CD14-positive monocyte (primary cell): Measurements from ENCODE around the gene CDC42BPG. TPM values are rescaled to one million over a fixed set of nuclear protein-coding genes. Genes with fewer than 3 reads are reported as not detected.

Experiments used
- DNase-seq, 3 donors: peaks; one replicate each; pipeline ENCODE4 v3.0.0-alpha.2; 2011 to 2022
- H2AFZ ChIP-seq: 2 replicates; pipeline ENCODE4 v1.6.0; 2012; ENCODE audit warnings: mild to moderate bottlenecking, low read depth, low read length, inconsistent platforms; ENCODE audit not compliant: insufficient read depth, poor library complexity, severe bottlenecking
- H3K27ac ChIP-seq, 2 donors: 1 replicate in 1 of 2; 2 replicates in 1 of 2; pipeline ENCODE4 v1.5.1; 2012 to 2013; ENCODE audit warnings: low read length in 2 of 2, control low read depth in 1 of 2, inconsistent platforms in 1 of 2, low read depth in 1 of 2, mild to moderate bottlenecking in 1 of 2
- H3K27me3 ChIP-seq, 2 donors: one replicate each; pipeline versions ENCODE4 v1.6.0 to v1.6.1; 2011 to 2013; ENCODE audit warnings: low read length in 2 of 2; ENCODE audit not compliant: control insufficient read depth in 2 of 2, insufficient read depth in 2 of 2
- H3K36me3 ChIP-seq, 2 donors: replicated peaks in 1 of 2; 1 replicate in 1 of 2; 2 replicates in 1 of 2; pipeline versions ENCODE4 v1.5.1 to v1.6.1; 2012 to 2013; ENCODE audit warnings: low read length in 2 of 2, control low read depth in 1 of 2, inconsistent platforms in 1 of 2, mild to moderate bottlenecking in 1 of 2; ENCODE audit not compliant: insufficient read depth in 2 of 2, control insufficient read depth in 1 of 2
- H3K4me1 ChIP-seq, 2 donors: 1 replicate in 1 of 2; 2 replicates in 1 of 2; pipeline versions ENCODE4 v1.5.1 to v1.6.1; 2012 to 2013; ENCODE audit warnings: low read length in 2 of 2, control low read depth in 1 of 2, inconsistent platforms in 1 of 2, mild to moderate bottlenecking in 1 of 2, moderate library complexity in 1 of 2; ENCODE audit not compliant: insufficient read depth in 2 of 2, control insufficient read depth in 1 of 2
- H3K4me2 ChIP-seq: replicated peaks from 2 replicates; pipeline ENCODE3; 2012; ENCODE audit warnings: low read length, moderate library complexity, mild to moderate bottlenecking; ENCODE audit not compliant: poor library complexity, severe bottlenecking; ENCODE audit errors: extremely low read depth
- H3K4me3 ChIP-seq, 3 experiments: fragments of 200-600 bp in 1 of 3; sonication (generic) in 1 of 3; replicated peaks in 1 of 3; 1 replicate in 2 of 3; 2 replicates in 1 of 3; pipeline ENCODE4 v1.5.1; 2011 to 2013; ENCODE audit warnings: low read length in 3 of 3, mild to moderate bottlenecking in 3 of 3, control low read depth in 2 of 3, low read depth in 2 of 3, inconsistent platforms in 1 of 3, moderate library complexity in 1 of 3
- H3K79me2 ChIP-seq: 2 replicates; pipeline ENCODE4 v1.6.0; 2012; ENCODE audit warnings: mild to moderate bottlenecking, control low read depth, inconsistent platforms, low read length, moderate library complexity; ENCODE audit not compliant: insufficient read depth
- H3K9ac ChIP-seq: 2 replicates; pipeline ENCODE4 v1.6.0; 2017; ENCODE audit warnings: low read length, mild to moderate bottlenecking; ENCODE audit not compliant: insufficient read depth, poor library complexity, severe bottlenecking
- H3K9me3 ChIP-seq, 2 donors: replicated peaks in 1 of 2; 1 replicate in 1 of 2; 2 replicates in 1 of 2; pipeline versions ENCODE4 v1.5.1 to v1.6.1; 2012 to 2013; ENCODE audit warnings: low read length in 2 of 2, control low read depth in 1 of 2; ENCODE audit not compliant: control insufficient read depth in 1 of 2, insufficient read depth in 1 of 2
- H4K20me1 ChIP-seq: 2 replicates; pipeline ENCODE4 v1.6.0; 2012; ENCODE audit warnings: mild to moderate bottlenecking, low read length, control low read depth, moderate library complexity; ENCODE audit not compliant: insufficient read depth
- H3K27ac Mint-ChIP-seq, 7 donors: one replicate each; pipeline ENCODE4 v1.8.0; 2020; ENCODE audit warnings: mild to moderate bottlenecking in 7 of 7, mixed read lengths in 7 of 7, moderate library complexity in 6 of 7, inconsistent platforms in 2 of 7
- H3K27me3 Mint-ChIP-seq, 3 donors: one replicate each; pipeline ENCODE4 v1.8.0; 2021 to 2022; ENCODE audit warnings: low read depth in 3 of 3, mild to moderate bottlenecking in 3 of 3, mixed read lengths in 3 of 3, moderate library complexity in 3 of 3, inconsistent platforms in 1 of 3
- H3K36me3 Mint-ChIP-seq, 2 donors: one replicate each; pipeline ENCODE4 v1.8.0; 2020; ENCODE audit warnings: mixed read lengths in 2 of 2, inconsistent platforms in 1 of 2, mild to moderate bottlenecking in 1 of 2
- H3K4me1 Mint-ChIP-seq: one replicate; pipeline ENCODE4 v1.8.0; 2020; ENCODE audit warnings: mild to moderate bottlenecking, mixed read lengths
- H3K4me3 Mint-ChIP-seq, 2 donors: one replicate each; pipeline ENCODE4 v1.8.0; 2020; ENCODE audit warnings: mild to moderate bottlenecking in 2 of 2, mixed read lengths in 2 of 2, moderate library complexity in 1 of 2
- H3K9me3 Mint-ChIP-seq, 7 donors: one replicate each; pipeline ENCODE4 v1.8.0; 2020 to 2022; ENCODE audit warnings: mixed read lengths in 7 of 7, mild to moderate bottlenecking in 6 of 7, moderate library complexity in 6 of 7, inconsistent platforms in 2 of 7
- WGBS: methylation state at CpG from one replicate; pipeline ENCODE4 v1.1.5; 2013; ENCODE audit warnings: missing lambda C conversion rate; ENCODE audit not compliant: insufficient coverage; 5-methylcytosine and 5-hydroxymethylcytosine counted together
- intact Hi-C, 2 donors: fragments of 100-400 bp; cut with micrococcal nuclease; formaldehyde crosslinking; loops; one replicate each; pipeline versions ENCODE4 v1.15.0 to v1.15.1; 2023
- polyA plus RNA-seq, 3 donors: library from polyadenylated mRNA; depleted of rRNA in 1 of 3; unstranded in 2 of 3; stranded (reverse) in 1 of 3; fragments of 300-500 nt in 2 of 3; fragments of >200 nt in 1 of 3; fragmentation: Illumina TruSeq in 2 of 3; gene quantifications; 1 replicate in 2 of 3; 2 replicates in 1 of 3; pipeline ENCODE4 v1.2.3, GENCODE V29; 2012 to 2021
- TF ChIP-seq, protein P1 (sequence below): fragments of 200-600 bp; IDR thresholded peaks from one replicate; pipeline ENCODE4 v1.8.0; 2022; ENCODE audit warnings: antibody characterized with exemption, mild to moderate bottlenecking

CDC42BPG gene
- polyA plus RNA-seq, 3 donors, result 0.23 TPM; not detected in 2

GRCh38 chr11:64867748-64868462 is 23.5 kb upstream of the CDC42BPG start:
- H3K4me3 Mint-ChIP-seq, result no peak overlapping the region
- no peak overlapping the region for H3K27ac ChIP-seq
- peaks cover 0 to 7% (median 4%) of the 10 kb centered on the region in 3 donors for H3K27me3 Mint-ChIP-seq
- peaks cover 24 to 49% of the 10 kb centered on the region in 2 donors for H3K36me3 ChIP-seq
- H3K9ac ChIP-seq, result no peak overlapping the region
- H3K4me3 ChIP-seq, result no peak overlapping the region
- H3K4me1 Mint-ChIP-seq, result peaks cover 89% of the 10 kb centered on the region
- H3K9me3 ChIP-seq, result no peaks in the 10 kb centered on the region
- peaks cover 73 to 90% of the 10 kb centered on the region in 2 donors for H3K4me1 ChIP-seq
- 96% methylated on average over 20 of the region's 28 CpGs for WGBS
- no peak overlapping the region for H2AFZ ChIP-seq
- H3K79me2 ChIP-seq, result peaks cover 88% of the 10 kb centered on the region
- peak overlapping the region in 2 of 7 donors; percentile 6 to 57 for H3K27ac Mint-ChIP-seq
- peaks cover 56 to 78% of the 10 kb centered on the region in 2 donors for H3K36me3 Mint-ChIP-seq
- H3K27me3 ChIP-seq, result no peaks in the 10 kb centered on the region
- TF ChIP-seq, protein P1, sequence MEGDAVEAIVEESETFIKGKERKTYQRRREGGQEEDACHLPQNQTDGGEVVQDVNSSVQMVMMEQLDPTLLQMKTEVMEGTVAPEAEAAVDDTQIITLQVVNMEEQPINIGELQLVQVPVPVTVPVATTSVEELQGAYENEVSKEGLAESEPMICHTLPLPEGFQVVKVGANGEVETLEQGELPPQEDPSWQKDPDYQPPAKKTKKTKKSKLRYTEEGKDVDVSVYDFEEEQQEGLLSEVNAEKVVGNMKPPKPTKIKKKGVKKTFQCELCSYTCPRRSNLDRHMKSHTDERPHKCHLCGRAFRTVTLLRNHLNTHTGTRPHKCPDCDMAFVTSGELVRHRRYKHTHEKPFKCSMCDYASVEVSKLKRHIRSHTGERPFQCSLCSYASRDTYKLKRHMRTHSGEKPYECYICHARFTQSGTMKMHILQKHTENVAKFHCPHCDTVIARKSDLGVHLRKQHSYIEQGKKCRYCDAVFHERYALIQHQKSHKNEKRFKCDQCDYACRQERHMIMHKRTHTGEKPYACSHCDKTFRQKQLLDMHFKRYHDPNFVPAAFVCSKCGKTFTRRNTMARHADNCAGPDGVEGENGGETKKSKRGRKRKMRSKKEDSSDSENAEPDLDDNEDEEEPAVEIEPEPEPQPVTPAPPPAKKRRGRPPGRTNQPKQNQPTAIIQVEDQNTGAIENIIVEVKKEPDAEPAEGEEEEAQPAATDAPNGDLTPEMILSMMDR, result no peak
- no peak for DNase-seq
- no peak overlapping the region for H3K4me2 ChIP-seq
- H3K9me3 Mint-ChIP-seq, result peaks cover 0 to 5% (median 0%) of the 10 kb centered on the region in 7 donors
- H4K20me1 ChIP-seq, result peaks cover 96% of the 10 kb centered on the region
- intact Hi-C loops, result no loop called here

DNA sequence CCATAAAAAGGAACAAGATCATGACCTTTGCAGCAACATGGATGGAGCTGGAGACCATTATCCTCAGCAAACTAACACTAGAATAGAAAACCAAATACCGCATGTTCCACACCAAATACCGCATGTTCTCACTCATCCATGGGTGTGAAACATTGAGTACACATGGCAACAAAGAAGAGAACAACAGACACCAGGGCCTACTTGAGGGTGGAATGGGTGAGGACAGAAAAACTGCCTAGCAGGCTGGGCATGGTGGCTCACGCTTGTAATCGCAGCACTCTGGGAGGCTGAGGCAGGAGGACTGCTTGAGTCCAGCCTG is 21.7 kb upstream of the CDC42BPG start:
- H3K36me3 ChIP-seq, result peaks cover 12 to 32% of the 10 kb centered on the region in 2 donors
- H3K4me1 ChIP-seq, result peaks cover 78 to 90% of the 10 kb centered on the region in 2 donors
- peaks cover 0 to 4% (median 2%) of the 10 kb centered on the region in 3 donors for H3K27me3 Mint-ChIP-seq
- H3K79me2 ChIP-seq, result peaks cover 81% of the 10 kb centered on the region
- intact Hi-C loops, result no loop called here
- peak overlapping the region in 1 of 3 experiments; percentile 1 for H3K4me3 ChIP-seq
- H3K27ac ChIP-seq, result peak overlapping the region in 1 of 2 donors; percentile 74
- peaks cover 0 to 5% (median 0%) of the 10 kb centered on the region in 7 donors for H3K9me3 Mint-ChIP-seq
- no peak overlapping the region for H2AFZ ChIP-seq
- H4K20me1 ChIP-seq, result peaks cover 93% of the 10 kb centered on the region
- H3K9me3 ChIP-seq, result no peaks in the 10 kb centered on the region
- no peak overlapping the region for H3K9ac ChIP-seq
- H3K36me3 Mint-ChIP-seq, result peaks cover 44 to 66% of the 10 kb centered on the region in 2 donors
- TF ChIP-seq, protein P1, result no peak
- H3K4me3 Mint-ChIP-seq, result peak overlapping the region; percentile 27 to 61
- H3K4me2 ChIP-seq, result no peak overlapping the region
- WGBS, result no CpG with 5 or more reads among the region's 4 CpGs
- no peak for DNase-seq
- H3K27ac Mint-ChIP-seq, result peak overlapping the region; percentile 79 to 93 (median 87)
- H3K27me3 ChIP-seq, result no peaks in the 10 kb centered on the region
- H3K4me1 Mint-ChIP-seq, result peaks cover 88% of the 10 kb centered on the region
